Measurements from ENCODE around the gene HK1.

GRCh38 chr10:69272624-69273023 is 5.7 kb upstream of the HK1 start:
- TF ChIP-seq CTCF (IDR thresholded peaks at IDR 0.05) (no peak), POLR2A (IDR thresholded peaks at IDR 0.05) (no peak), EP300 (IDR thresholded peaks at IDR 0.05) (no peak)

Measured in gastroesophageal sphincter (tissue), 3 donors.